HK-2 (cell line): ENCODE data around the gene NOL4L.

Experiments
- DNase-seq: peaks from one replicate; pipeline ENCODE4 v3.0.0-alpha.2; 2018; ENCODE audit not compliant: unreplicated experiment

The NOL4L gene

DNA sequence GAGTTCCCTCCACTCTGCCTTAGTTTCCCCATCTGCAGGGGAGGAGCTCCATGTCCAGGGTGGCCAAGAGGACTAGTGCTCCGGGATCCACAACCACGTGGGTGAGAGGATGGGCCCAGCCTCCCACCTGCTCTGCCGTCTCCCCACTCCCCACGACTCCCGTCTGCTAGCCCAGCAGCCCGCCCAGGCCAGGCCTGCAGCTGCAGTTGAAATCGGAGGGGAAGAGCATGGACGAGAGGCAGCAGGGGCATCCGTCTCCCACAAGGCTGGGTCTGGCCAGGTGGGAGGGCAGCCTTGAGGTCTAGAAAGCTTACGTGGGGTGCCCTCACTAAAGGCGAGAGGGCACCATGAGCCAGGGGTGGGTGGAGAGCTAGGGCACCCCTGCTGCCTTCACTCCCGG lies 8.6 kb downstream of the NOL4L start:
- no peak for DNase-seq

DNA sequence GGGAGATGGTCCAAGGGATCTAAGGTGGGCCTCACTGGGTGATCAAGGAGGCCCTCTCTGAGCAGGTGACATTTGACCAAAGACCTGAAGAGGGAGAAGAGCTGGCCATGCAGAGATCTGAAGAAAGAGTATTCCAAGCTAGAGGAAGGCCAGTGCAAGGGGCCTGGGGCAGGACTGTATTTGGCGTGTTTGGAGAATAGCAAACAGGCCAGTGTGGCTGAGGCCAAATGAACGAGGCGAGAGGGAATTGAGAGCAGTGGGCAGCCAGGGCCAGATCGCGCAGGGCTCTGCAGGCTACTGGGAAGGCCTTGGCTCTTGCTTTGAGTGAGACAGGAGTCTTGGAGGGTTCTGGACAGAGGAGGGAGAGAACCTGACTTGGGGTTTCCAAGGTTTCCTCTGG lies 9.3 kb downstream of the NOL4L start:
- no peak for DNase-seq

DNA sequence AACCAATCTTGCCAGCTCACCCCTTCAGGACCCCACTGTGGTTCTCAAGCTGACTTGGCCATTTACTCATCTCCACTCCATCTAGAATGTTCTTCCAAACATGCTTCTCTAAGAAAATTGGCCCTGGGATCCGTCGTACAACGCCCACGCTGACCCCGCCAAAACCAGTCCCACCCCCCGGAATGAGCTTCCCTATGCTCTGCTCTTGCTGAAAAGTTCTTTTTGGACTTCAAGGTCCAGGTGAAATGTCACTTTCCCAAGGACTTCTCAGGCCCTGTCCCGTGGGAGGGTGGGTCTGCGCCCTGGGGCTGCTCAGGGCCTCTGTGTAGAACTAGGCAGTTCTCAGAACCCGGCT lies 9.9 kb downstream of the NOL4L start:
- DNase-seq: no peak

- peak; percentile 73 for DNase-seq
Measured at GRCh38 chr20:32574296-32575226, 10.6 kb downstream of the NOL4L start.

DNA sequence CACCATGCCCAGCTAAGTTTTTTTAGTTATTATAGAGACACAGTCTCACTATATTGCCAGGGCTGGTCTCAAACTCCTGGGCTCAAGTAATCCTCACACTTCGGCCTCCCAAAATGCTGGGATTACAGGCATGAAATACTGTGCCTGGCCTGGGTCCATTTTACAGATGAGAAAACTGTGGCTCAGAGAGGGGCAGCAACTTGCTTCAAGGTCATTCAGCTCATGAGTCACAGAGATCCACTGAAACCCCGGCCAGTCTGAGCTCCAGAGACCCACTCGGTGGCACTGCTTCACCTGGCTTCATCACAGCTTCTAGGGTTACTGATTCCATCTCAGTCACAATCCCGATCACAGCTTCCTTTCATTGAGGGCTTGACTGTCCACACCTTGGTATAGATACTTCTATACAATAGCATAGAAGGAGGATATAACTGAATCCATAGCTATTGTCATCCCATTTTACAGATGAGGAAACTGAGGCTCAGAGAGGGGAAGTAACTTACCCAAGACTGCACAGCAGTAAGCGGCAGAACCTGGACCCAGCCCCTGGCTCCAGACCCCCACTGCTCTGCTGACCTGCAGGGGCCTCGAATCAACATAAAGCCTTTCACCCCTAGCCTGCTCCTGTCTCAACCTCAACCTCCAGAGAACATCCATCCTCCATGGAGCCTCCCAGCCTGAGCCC lies 11.8 kb downstream of the NOL4L start:
- no peak for DNase-seq

- no peak for DNase-seq
Measured at GRCh38 chr20:32572271-32572968, 12.7 kb downstream of the NOL4L start.

DNA sequence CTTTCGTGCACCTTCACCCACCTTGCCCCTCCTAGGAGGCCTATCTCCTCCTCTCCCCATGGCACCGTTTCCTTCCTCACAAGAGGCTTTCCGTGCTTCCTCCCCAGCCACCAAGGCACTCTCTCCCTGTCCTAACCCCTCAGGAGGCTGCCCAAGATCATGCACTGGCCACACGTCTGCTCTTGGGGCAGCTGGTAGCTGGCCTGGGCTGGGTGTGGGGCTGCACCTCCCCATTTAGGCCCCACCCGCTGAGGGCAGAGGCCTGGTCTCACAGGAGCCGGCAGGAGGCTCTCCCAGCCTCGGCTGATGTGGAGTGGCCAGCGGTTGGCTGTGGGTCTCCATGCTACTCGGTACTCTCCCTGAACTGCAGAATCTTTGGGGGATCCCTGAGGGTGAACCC lies 13.6 kb downstream of the NOL4L start:
- no peak for DNase-seq

DNA sequence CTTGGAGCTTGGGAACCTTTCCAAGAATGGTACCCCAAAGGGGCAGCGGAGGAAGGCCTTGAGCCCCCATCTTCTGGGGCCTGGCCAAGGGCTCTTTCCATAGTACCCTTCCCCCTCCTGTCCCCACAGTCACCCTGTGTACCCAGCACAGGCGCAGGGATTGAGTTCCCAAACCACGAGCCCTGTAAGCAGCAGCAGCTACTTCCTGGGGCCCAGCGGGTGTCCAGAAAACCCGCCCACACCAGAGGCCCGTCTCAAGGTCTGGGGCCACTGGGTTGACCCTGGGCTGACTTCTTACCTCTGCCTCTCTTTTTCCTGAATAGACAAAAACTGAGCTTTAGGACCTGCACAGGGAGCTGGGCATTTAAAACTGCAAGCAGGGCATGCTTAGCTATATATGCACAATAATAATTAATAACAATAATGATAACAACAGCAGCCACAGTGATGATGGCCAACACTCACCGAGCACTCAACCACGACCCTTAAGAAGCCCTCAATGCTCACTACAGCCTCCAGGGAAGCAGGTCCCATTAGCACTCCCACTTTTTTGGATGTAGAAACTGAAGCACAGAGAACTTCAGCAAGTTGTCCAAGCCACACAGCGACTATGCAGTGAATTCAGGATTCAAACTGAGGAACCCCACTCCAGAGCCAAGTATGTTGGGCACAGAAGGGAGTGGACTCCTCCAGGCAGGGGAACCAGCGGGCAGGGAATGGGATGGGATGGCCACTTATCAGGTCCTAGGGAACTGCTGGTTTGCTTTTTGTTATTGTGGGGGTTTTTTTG lies 14.5 kb downstream of the NOL4L start:
- DNase-seq: no peak

GRCh38 chr20:32569380-32570305 lies 15.5 kb downstream of the NOL4L start:
- no peak for DNase-seq

- DNase-seq: no peak
Measured at GRCh38 chr20:32569018-32569379, 16.1 kb downstream of the NOL4L start.

DNA sequence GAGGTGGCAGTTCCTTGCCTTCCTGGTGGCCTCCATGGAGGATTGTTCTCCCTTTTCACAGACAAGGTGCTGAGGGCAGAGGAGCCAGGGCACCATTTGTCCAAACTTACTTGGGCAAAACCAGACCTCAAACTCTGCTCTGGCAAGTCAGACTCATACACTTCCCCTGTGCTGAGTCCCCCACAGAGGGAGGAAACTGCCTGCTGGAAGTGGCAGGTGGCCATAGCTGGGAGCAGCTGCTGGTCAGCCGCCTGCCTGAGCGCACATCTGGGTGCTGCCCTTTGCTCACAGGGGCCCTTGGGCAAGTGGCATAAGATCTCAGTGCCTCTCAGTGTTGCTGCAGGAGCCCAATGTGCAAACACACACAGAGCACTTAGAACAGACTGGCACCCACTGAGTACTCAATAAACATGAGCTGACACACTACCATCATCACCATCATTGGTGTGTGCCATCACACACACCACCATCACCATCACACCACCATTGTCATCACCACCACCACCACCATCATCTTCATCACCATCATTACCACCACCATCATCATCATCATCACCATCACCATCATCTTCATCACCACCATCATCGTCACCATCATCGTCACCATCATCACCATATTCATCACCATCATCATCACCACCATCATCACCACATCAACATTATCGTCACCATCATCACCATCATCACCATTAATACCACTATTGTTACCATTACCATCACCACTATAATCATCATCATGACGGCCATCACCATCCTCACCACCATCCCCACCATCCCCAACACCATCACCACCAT lies 17.6 kb downstream of the NOL4L start:
- no peak for DNase-seq

- no peak for DNase-seq
Measured at GRCh38 chr20:32566379-32567374, 18.5 kb downstream of the NOL4L start.

GRCh38 chr20:32565735-32566032 lies 19.4 kb downstream of the NOL4L start:
- no peak for DNase-seq

- no peak for DNase-seq
Measured at GRCh38 chr20:32564921-32565734, 20.0 kb downstream of the NOL4L start.

DNA sequence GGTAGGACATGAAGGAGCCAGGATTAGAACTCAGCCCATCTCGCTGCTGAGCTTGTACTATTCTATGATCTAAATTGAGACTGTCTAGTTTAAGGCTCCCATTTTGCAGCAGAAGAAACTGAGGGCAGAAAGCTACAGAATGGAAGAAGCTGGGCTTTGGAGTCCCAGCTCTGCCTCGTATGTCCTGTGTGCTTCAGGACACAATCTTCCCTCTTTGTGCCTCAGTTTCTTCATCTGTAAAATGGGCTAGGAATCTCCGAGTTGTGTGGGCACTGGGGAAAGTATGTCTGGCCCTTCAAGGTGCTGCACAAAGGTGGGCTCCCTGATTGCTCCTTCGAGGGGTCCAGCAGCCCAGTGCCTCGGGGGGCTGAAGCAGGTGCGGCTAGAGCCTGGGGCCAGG lies 20.7 kb downstream of the NOL4L start:
- no peak for DNase-seq

GRCh38 chr20:32563311-32564272 lies 21.5 kb downstream of the NOL4L start:
- DNase-seq: no peak

DNA sequence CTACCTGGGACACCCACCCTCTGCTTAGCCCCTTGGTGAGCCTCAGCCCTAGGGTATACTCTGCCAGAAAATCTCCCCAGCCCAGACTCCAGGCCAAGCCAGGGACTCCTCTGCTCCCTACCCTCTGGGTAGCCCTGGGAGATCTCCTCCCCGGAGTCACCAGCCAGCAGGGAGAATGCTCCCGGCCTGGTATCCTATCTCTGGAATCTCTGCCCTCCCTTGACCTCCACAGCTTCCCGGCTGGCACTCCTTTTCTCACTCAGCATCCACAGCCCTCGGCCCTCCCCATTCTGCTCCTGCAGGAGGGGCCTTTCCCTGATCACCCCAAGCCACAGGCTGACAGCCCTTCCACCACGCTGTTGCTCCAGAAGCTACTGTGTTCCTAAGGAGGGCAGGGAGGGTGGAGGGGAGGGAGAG lies 22.6 kb downstream of the NOL4L start:
- DNase-seq: no peak
